Measurements from ENCODE around the gene XKR3. TPM values are rescaled to one million over a fixed set of nuclear protein-coding genes. Genes with fewer than 3 reads are reported as not detected.
"Not testable (repeated sequence)": the region's sequence is repeated elsewhere in the genome, so short reads cannot be mapped to it uniquely, and the experiment has no call there.

Gene XKR3
- total RNA-seq, 1 donor from 2014 or later = not detected

GRCh38 chr22:16734271-16734670 is 90.9 kb downstream of the XKR3 start:
- not testable (repeated sequence) for H3K4me1 Mint-ChIP-seq

More at GRCh38 chr22:16734271-16734670, 90.9 kb downstream of the XKR3 start:
- not testable (repeated sequence) for H3K27ac Mint-ChIP-seq; H3K27me3 Mint-ChIP-seq (ENCODE audit: low read depth); DNase-seq (ENCODE audit: low spot score in 2 of 2, unreplicated experiment in 2 of 2); H3K4me3 Mint-ChIP-seq; H3K36me3 Mint-ChIP-seq
- peaks cover 46% of the 10 kb centered on the region for H3K9me3 Mint-ChIP-seq

Other genes starting within 250 kb of the XKR3 start
- not detected in 3 replicates for gene CCT8L2, start 232.6 kb downstream of the XKR3 start, total RNA-seq
- gene GAB4, start 182.8 kb upstream of the XKR3 start, total RNA-seq = not detected in 3 replicates